HT1080 (cell line): ENCODE data around the gene CCDC102A. TPM values are rescaled to one million over a fixed set of nuclear protein-coding genes. Genes with fewer than 3 reads are reported as not detected.

Source experiments
- DNase-seq: peaks from one replicate; pipeline ENCODE4 v3.0.0-alpha.2; 2015; ENCODE audit warnings: low read depth
- total RNA-seq: library from RNA; depleted of rRNA; stranded (reverse); fragments of >200 nt; shearing (Covaris generic); gene quantifications from 2 replicates; pipeline ENCODE4 v1.2.3, GENCODE V29; 2014

The CCDC102A gene
- total RNA-seq, 1 experiment from 2014 or later, result 13.7 TPM

DNA sequence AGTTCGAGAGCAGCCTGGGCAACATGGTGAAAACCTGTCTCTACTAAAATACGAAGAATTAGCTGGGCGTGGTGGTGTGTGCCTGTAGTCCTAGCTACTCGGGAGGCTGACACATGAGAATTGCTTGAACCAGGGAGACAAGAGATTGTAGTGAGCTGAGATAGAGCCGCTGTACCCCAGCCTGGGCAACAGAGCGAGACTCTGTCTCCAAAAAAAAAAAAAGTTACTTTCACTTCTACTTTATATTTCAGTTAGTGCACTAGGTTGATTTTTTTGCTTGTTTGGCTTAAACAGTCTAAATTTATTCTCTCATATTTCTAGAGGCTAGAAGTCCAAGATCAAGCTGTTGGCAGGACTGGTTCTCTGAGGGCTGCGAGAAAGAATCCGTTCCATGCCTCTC lies 13.4 kb downstream of the CCDC102A start:
- DNase-seq, result no peak

GRCh38 chr16:57519796-57520360 lies 16.5 kb downstream of the CCDC102A start:
- DNase-seq, result peak; percentile 61

DNA sequence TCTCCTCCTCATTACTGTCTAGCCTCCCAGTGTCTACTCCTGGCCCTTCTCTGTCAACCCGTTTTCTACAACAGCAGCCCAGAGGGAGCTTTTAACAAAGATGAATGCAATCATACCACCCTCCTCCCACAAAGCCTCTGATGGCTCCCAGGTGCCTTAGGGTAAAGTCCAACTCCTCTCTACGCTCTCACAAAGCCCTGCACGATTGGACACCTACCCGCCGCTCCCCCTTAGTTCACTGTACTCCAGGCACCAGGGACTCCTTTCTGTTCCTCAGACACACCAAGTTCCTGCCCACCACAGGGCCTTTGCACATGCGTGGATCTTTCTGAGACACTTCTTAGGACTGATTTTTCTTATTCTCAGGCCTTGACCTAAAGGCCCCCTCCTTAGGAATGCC lies 17.4 kb downstream of the CCDC102A start:
- DNase-seq, result no peak

DNA sequence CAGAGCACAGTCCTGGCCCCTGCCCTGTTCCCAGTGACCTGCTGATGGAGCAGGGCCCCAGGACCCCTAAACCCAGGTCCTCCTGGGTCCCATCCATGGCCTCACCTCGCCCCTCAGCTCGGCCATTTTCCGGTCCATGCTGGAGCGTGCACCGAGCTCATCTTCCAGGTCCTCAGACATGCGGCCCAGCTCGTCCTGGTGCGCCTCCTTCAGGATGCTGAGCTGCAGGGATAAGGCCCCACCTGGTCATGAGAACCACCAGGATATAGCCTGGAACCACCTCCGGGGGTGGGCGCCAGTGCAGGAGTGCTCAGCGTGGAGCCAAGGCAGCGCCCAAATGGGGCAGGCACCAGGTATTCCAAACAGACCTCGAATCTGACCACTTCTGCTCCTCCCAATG lies 17.9 kb downstream of the CCDC102A start:
- no peak for DNase-seq

DNA sequence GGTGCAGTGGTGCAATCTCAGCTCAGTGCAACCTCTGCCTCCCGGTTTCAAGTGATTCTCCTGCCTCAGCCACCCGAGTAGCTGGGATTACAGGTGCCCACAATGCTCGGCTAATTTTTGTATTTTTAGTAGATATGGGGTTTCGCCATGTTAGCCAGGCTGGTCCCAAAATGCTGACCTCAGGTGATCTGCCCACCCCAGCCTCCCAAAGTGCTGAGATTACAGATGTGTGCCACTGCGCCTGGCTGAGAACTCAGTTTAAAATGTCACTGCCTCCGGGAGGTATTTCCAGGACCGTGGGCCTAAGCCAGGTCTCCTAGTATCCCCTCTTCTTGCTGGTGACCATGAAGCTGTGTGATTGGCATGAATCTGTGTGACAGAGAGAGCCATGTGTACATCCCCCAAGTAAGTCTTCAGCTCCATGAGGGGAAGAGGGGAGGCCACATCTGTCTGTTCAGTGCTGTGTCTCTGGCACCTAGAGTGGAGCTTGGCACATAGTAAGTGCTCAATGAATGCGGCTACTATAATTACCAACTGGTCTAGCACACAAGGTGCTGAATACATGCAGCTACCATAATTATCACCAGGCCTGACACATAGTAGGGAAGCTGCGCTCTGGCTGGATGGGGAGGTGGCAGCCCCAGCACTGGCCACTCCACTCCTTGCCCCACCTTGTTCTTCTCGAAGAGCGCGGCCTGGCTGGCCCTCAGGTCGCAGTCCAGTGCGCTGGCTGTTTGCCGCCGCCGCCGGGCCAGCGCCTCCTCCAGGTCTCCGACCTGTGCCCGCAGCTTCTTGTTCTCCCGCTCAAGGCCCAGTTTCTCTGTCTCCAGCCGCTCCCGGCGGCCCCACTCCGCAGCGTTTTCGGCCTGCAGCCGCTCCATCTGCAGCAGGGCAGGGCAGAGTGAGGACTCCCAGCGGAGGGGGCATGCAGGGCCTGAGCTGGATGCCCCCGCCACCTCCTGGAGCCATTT lies 18.7 kb downstream of the CCDC102A start:
- no peak for DNase-seq

DNA sequence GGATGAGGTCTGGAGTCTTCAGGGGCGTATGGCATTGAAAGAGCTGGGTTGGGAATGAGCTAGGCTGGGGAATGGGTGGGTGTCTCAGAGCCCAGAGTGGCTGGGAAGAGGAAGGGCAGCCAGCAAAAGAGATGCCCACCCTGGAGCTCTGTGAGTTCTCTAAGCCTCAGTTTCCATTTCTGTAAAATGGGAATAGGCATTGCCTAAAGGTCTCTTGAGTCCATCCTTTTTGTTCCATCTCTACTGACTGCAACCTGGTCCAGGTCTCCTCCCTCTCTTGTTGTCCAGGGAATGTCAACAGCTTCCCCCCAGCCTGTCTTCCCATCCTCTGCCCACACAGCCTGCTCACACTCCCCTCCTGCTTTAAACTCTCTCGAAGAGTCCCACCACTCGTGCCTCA lies 19.6 kb downstream of the CCDC102A start:
- no peak for DNase-seq

GRCh38 chr16:57516176-57516725 lies 20.1 kb downstream of the CCDC102A start:
- no peak for DNase-seq

GRCh38 chr16:57514791-57515600 lies 21.4 kb downstream of the CCDC102A start:
- DNase-seq, result no peak

DNA sequence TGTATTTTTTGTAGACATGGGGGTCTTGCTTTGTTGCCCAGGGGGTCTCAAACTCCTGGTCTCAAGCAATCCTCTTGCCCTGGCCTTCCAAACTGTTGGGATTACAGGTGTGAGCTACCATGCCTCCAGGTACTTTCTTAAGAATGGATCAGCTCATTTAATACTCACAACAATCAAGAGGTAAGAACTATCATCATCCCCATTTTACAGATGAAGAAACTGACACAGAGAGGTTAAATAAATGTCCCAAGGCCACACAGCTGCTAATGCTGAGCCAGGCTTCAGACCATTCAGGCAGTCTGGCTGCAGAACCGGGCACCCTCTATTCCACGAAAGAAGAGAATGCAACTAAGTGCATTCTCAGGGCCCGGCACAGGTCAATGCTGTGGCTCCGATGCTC lies 22.0 kb downstream of the CCDC102A start:
- no peak for DNase-seq

GRCh38 chr16:57513371-57514102 lies 22.8 kb downstream of the CCDC102A start:
- no peak for DNase-seq

GRCh38 chr16:57512296-57513001 lies 23.9 kb downstream of the CCDC102A start:
- no peak for DNase-seq

DNA sequence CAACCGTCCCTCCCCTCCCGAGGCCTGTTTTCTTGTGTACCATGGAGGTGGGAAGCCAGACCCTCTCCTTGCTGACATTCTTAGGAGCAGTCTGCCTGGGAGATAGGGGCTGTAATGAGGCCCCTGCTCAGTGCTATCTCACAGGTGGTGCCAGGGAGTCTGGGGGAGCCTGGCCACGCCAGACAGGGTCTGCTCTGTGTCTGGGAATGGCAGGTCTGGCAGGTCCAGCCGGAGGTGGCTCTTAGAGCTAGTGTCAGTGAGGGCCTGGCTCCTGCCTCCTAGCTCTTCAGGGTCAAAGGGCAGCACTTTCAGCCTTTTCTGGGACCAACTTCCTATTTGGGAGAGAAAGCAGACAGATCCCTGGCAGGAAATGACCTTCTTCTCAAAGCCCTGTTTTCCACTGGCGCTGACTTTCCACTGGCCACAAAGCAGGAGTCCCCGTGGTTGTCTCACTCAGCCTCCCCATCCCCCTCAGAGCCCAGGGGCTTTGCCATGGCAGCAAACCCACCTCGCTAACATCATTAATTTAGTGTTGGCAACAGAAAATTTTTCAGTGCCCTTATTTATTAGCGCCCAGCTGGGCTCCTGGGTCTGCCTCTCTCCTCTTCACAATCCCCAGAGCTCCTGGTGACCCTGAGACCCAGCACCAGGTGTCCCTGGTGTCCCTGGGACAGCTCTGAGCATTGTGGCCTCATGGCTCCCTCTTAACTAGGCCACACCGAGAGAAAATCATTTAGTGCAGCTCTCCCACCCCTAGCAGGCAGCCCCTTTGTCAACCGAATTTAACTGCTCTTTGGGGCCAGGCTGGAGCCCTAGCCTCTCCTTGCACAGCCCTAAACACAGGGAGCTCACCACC lies 26.1 kb downstream of the CCDC102A start:
- no peak for DNase-seq

DNA sequence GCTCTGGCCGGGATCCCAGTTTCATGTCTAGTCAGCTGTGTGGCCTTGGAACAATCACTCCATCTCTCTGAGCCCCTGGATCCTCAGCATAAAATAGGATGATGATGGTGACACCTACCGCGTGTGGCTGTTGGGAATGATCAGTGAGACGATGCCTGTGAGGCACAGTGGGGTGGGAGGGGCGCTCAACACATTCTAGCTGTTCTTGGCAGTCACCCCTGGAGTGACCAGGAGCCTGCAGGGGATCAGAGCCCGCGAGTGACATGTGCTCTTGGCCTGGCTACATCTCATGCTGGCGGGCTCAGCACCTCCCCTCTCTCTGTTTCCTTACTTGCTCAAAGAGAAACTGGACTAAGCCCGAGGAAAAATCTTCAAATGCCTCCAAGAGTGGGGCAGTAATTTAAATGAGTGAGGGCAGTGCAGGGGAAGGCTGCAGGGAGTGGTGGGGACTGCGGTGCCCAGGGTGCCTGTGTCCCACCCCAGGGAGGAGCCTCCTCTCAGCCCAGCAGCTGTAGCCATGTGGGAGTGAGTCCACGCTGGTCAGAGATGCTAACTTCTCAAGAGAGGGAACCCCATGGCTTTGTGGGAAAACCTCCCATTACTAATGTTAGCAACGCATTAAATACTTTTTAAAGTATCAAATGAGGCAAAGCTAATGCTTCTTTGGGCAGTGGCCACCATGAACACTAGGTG lies 27.0 kb downstream of the CCDC102A start:
- no peak for DNase-seq

DNA sequence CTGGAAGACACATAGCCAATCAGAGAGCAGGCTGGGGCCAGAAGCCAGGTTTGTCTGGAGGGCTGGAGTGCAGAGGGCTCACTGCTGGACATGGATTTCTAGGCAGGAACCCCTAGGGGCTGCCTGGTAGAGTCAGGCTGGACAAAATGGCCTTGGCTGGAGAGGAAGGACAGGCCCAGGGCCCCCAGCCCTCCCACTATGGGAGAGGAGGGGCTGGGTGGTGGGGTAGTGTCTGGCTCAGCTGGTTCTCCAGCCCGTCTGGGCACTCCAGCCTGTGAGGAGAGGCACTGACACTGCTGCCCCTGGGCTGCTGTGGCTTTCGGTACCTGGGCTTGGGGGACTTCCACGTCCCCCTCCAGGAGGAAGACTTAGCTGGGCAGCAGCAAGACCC lies 28.3 kb downstream of the CCDC102A start:
- no peak for DNase-seq

DNA sequence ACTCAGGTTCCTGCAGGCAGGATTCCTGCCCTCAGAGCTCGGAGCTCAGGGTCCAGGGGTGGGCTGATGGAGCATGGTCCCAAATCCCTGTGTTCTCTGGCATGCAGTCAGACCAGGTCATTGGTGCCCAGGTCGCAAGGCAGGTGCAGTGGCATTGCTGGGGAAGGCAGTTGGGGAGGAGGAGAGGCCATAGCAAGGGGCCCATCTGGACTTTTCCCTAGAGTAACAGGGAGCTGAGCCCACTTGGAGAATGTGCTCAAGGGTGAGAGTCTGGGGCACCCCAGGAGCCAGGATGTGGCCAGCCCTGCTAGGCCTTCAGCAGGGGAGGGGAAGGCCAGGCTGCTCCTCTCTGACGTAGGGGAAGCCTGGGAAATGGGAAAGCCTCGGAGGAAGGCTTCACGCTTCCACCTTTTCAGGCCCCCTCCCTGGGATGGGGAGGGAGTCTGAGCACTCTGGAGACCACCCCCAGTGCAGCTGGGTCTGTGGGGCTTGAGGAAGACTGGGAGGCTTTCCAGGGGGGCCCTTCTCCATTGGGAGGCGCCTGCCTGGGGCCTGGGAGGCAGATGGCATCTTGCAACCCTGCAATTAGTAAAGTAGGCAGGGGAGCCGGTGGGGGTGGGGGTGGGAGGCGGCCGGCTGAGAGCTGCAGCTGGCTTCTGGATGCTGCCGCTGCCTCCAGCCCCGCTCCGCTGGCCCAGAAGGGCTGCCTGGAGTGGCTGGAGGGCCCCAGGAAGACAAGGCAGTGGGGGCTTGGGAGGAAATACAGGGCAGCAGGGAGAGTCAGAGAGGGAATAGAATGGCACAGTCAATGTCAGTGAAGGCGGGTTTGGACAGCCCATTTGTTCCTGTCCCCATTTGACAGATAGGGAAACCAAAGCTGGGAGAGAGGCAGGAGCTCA lies 29.0 kb downstream of the CCDC102A start:
- no peak for DNase-seq

- DNase-seq, result no peak
Observed at GRCh38 chr16:57505169-57505568, 31.2 kb downstream of the CCDC102A start.

DNA sequence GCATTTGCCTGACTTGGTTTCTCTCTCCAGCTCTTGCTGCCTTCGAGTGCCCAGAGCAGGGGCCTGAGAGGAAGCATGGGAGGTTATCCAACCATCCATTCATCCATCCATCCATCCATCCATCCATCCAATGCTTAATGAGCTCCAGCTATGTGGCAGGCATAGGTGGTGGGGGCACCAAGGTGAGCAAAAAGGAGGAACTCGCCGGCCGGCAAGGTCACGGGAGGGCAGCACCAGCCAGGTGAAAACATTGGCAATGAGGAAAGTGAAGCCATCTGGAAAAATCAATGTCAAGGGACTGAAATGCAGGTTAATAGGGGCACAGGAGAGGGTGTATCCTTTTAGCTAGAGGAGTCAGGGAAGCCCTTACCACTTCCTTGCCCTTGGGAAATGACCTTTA lies 31.9 kb downstream of the CCDC102A start:
- DNase-seq, result no peak

GRCh38 chr16:57504001-57504400 lies 32.4 kb downstream of the CCDC102A start:
- DNase-seq, result no peak
